Measurements from ENCODE around the gene CHST1. TPM values are rescaled to one million over a fixed set of nuclear protein-coding genes. Genes with fewer than 3 reads are reported as not detected.

CHST1 gene
- total RNA-seq, 1 donor: under 0.01 TPM

- DNase-seq (ENCODE audit: low read depth in 2 of 3, low spot score in 2 of 3): no peak
Measured at GRCh38 chr11:45675646-45676045, 10.2 kb upstream of the CHST1 start.

DNA sequence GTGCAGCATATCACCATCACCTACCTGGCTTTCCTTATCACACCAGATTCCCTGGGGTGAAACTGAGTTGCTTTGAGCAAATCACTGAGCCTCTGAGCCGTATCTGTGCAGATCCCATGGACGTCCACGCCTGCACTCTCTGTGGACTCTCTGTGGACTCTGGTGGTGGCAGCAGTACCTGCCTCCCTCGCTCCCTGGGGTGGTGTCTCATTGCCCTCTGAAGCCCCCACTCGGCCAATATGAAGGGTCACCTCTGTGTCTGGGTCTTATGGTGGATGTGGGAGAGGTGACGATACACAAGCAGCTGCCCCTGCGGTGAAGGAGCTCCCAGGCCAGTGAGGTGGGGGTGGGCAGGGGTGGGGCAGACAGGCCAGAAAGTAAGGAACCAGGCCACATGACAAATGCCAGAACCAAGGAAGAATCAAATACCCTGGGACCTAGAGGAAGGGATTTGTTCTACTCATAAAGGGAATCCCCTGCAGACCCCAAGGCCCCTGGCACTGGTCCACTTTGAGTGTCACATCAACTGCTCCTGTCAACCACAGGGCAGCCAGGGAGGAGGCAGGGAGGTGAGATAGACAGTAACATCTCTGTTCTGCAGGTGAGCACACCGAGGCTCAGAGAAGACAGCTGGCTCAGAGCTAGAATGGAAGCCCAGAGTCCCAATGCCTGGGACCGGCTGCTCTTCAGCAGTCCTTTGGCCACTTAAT is 9.2 kb upstream of the CHST1 start:
- no peak for DNase-seq (ENCODE audit: low read depth in 2 of 3, low spot score in 2 of 3)

GRCh38 chr11:45673441-45673840 is 8.0 kb upstream of the CHST1 start:
- no peak for DNase-seq (ENCODE audit: low read depth in 2 of 3, low spot score in 2 of 3)

DNA sequence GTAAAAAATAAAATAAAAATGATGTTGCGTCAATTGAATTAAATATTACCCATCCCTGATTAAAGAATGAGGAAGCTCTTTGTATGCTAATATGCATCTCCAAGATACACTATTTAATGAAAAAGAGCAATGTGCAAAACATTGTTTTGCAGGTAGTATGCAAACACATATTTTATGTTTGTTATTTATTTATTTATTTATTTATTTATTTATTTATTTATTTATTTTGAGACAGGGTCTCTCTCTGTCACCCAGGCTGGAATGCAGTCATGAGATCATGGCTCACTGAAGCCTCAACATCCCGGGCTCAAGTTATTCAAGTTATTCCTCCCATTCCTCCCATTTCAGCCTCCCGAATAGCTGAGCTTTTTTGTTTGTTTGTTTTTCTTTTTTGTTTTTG is 7.2 kb upstream of the CHST1 start:
- no peak for DNase-seq (ENCODE audit: low read depth in 2 of 3, low spot score in 2 of 3)

DNA sequence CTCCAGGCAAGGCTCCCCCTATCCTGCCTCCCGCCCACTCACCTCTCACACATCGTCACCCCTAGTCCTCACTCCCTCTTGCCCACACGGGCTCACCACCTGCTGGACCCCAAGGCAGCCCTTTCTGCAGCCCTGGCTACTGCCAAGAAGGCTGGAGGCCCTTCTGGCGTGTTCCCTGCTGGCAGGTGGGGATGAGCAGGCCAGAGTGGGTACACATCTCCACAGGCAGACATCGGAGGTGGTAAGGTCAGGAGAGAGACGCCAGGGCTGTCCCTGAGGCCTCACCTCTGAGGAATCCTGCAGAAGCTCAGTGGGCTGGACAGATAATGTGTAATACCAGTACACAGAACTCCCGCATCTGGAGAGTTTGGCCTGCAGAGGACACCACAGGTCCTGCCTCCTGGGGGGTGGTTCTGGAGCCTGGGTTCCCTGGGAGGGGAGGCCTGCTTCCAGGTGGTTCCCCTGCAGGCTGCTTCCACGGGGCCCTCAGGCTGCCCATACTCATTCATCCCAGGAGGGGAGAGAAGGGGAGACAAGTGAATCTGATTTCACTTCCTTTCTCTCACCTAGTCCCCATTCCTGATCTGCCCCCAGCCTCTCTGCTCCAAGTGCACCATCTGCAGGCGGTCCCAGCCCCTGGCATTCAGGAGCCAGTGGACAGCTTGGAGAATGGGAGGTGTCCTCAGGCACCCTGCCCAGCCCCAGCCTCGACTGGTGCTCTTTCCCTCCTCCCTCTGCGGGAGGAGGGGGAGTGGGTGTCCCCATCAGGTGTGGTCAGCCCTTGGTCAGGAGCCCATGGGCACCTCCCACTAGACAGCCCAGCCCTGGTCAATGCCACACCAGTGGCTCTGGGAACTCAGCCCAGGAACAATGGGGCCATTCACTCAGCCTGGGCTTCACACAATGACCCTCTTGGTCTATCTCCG is 6.1 kb upstream of the CHST1 start:
- DNase-seq (ENCODE audit: low read depth in 2 of 3, low spot score in 2 of 3): no peak

DNA sequence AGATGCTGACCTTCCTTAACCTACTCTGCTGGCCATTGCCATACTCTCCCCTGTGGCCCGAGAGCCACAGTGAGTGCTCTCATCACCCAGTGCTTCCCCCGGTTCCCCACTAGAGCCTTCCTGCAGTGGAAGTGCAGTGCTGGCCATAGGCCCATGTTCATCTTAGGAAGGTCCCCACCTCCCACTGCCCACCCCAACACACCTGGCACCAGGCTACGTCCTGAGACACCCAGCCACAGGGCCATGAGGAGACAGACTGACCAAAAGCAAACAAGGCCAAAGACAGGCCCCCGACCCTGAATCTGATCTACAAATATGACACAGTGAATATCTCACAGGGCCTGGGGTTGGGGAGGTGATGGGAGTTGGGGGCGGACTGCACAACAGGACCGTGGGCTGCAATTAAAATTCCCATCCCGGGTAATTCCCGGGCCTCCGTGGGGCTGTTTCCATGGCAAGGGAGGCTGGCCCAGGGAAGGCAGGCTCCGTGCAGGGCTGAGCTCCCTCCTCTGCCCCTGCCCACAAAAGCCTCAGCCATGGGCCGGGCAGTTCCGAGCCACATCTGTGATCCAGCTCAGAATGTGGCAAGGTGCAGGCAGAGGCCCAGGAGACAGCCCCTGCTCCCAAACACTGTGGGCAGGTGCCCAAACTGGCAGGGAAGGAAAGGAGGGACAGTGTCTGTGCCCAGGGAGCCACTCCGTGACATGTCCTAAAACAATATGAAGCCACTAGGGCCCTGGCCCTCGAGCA is 5.1 kb upstream of the CHST1 start:
- no peak for DNase-seq (ENCODE audit: low read depth in 2 of 3, low spot score in 2 of 3)

- no peak for DNase-seq (ENCODE audit: low read depth in 2 of 3, low spot score in 2 of 3)
Measured at GRCh38 chr11:45669956-45670355, 4.5 kb upstream of the CHST1 start.

DNA sequence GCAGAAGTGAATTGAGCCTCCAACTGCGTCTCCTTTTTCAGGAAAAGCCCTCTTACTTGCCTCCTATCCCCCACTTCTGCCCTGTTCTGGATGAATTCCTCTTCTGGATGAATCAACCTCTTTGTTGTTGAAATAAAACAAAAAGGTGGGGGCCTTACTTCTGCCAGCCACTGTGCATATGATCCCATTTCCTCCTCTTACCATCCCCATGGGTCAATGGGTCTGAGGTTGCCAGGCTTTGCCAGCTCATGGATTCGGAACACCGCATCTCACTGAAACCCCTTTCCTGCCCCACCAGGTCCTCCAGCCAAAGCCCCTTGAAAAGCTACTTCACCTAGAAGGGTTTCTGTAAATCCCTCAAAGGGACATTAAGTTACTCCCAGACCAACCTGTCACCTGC is 3.7 kb upstream of the CHST1 start:
- DNase-seq (ENCODE audit: low read depth in 2 of 3, low spot score in 2 of 3): no peak

- DNase-seq (ENCODE audit: low read depth in 2 of 3, low spot score in 2 of 3): no peak
Measured at GRCh38 chr11:45667929-45668680, 2.7 kb upstream of the CHST1 start.

DNA sequence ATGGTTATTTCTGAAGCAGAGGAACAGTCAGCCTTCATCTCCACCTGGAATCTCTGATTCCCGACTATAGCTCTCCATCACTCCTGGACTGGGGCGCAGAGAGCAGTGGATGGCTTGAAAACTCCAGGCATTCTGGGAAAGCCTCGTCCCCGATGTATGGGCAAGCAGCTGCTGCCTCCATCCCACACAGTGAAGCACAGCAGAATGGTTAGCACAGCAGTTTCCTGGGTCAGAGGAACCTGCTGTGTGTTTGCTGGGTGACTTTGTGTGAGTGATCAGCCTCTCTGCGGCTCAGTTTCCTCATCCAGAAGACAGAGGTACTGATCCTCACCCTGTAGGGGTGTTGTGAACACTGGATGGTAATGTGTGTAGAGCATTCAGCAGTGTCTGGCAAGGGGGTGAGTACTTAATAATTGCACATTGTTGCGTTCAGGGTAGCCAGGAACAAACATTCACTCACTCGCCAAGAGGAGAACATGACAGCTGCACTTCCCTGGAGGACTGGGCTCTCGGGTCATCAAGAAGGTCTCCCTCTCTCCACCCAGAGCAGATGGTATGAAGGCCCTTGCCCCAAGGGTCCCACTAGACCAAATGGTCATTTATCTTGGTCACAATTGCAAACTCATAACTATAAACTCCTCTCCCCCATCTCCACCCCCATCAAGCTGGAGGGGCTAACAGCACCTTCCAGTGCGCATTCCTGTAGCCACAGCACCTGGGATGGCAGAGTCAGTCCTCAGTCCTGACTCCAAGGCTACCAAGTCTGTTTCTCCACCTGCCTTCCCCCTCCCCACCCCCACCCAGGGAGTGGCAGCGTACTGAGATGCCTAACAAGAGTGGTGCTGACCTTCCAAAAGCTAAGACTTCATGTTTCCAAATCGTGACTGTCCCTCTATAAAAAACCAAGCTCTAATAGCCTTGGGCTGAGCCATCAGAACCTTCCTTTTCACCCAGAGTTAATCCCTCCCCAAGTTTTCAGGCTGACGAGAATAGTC is 1.5 kb upstream of the CHST1 start:
- no peak for DNase-seq (ENCODE audit: low read depth in 2 of 3, low spot score in 2 of 3)

DNA sequence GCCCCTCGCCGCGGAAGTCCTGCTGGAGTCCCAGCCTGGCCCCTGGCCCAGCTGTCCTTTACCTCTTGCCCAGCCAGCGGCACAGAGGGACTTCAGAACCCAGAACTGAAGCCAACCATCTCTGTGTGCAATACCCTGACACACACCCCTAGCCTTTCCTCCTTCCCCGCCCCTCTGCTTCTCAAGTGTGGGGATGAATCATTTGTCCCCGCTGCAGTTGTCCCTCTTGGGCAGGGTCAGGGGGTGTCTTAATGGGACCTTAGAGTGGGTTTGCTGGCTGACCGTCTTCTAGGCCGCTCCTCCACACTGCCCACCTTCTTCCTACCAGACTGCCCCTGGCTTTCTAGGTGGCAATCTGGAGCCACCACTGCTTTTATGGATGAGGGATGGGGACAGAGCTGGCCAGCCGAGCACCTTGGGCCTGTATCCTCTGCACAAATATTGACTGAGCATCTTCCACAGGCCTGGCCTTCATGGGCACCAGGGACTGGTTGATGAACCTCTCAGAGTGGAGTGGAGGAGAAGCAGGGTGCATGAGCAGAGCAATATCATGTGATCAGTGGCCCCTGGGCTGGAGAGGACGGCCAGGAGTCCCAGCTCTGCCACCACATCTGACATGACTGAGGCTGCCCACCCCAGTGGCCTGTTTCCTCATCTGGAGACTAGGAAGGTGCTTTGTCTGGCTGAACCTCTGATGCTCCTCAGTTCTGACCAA is 668 bp upstream of the CHST1 start:
- peak in 1 of 3 donors; percentile 22 for DNase-seq (ENCODE audit: low read depth in 2 of 3, low spot score in 2 of 3)

- DNase-seq (ENCODE audit: low read depth in 2 of 3, low spot score in 2 of 3): no peak
Measured at GRCh38 chr11:45664376-45665205, 831 bp downstream of the CHST1 start.

DNA sequence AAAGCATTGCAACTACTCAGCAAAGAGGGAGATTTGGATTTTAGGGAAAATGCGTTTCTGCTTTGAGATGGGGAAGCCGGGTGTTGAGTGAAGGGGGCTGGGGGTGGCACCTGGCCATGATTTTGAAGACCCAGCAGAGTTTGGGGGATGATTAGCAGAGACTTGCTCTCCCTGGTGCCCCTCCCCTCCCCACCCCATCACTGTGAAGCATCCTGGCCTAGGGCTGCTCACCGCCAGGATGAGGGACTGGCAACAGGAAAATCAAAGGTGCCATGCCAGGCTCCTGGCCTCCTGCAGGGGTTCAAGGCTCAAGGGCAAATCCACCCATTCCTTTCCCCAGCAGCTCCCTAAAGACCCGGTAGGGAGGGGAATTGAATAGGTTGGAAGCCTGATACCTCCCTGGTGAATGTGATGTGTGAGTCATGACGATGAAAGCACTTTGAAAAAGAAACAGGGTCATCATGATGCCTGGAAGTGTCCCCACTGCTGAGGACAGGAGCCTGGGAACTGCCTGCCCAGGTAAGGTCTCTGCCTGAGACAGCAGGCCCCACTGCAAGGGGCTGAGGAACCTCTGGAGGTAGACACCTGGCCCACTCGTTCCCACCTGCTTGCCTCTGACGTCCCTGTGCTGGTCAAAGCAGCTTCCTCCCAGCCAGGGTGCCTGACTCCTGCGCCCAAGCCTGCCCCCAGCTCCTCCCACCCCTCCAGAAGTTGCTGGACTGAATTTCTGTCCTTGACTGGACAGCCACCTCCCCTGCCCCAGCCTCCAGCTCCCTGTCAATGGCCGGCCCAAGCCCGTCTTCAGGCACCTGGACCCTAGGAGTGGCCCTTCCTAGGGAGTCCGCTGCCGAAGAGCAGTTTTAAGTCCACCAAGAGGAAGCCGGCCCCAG is 1.7 kb downstream of the CHST1 start:
- no peak for DNase-seq (ENCODE audit: low read depth in 2 of 3, low spot score in 2 of 3)

DNA sequence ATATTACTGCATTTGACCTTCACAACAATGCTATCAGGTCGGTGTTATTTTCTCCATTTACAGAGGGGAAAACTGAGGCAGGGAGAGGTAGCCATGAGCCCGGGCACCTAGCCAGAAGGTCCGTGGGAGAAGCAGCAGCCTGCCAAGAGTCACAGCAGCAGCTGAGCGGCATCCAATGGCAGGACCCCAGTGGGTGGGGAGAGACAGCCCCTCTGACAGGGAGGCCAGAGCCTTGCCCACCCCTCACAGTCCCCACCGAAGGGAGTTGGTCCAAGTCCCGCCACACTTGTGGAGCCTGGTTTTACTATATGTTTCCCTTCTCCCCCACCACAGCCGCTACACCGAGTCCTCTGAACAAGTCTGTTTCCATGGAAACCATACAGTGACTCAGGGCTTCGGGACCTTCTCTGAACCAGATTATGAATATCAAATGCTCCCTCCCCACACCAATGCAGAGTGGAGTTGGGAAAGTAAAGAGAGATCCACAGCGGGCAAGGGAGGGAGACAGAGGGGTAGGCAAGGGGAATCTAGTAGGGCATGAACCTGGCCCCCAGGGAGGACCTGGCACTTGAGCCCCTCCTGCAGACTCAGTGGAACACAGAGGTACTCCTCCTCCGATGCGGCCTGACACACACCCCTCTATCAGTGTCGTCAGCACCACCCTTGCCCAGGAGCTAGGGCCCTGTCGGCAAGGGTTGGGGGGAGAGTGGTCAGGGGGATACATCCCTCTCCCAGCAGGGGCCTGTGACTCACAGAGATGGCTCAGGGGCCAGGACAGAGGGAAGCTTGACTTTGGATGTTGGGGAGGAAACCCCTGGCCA is 2.5 kb downstream of the CHST1 start:
- DNase-seq (ENCODE audit: low read depth in 2 of 3, low spot score in 2 of 3): peak in 2 of 3 donors; percentile 81 to 90

- DNase-seq (ENCODE audit: low read depth in 2 of 3, low spot score in 2 of 3): no peak
Measured at GRCh38 chr11:45662096-45662664, 3.2 kb downstream of the CHST1 start.

Measured in hematopoietic multipotent progenitor cell (in vitro differentiated cells).